ENCODE measurements around the gene PPP1R16B.
A peak's percentile ranks its signal among the peaks of the same experiment; 100 is the strongest.

PPP1R16B gene

GRCh38 chr20:38920411-38920810, 114.9 kb downstream of the PPP1R16B start:
- TF ChIP-seq FOXM1 (IDR thresholded peaks at IDR 0.05; ENCODE audit: borderline replicate concordance) (no peak), FOXA1 (IDR thresholded peaks at IDR 0.05) (no peak), L3MBTL2 (conservative IDR thresholded peaks at IDR 0.05) (no peak), HDGF (IDR thresholded peaks at IDR 0.05; ENCODE audit: borderline replicate concordance) (no peak), ARNT (IDR thresholded peaks at IDR 0.05) (no peak), SP1 (IDR thresholded peaks at IDR 0.05) (no peak), CTBP1 (IDR thresholded peaks at IDR 0.05; ENCODE audit: borderline replicate concordance) (no peak), BHLHE40 (IDR thresholded peaks at IDR 0.05; ENCODE audit: borderline replicate concordance) (no peak), ZNF384 (IDR thresholded peaks at IDR 0.05) (no peak), TARDBP (IDR thresholded peaks at IDR 0.05) (no peak), SUZ12 (IDR thresholded peaks at IDR 0.05) (no peak), LEF1 (IDR thresholded peaks at IDR 0.05; ENCODE audit: borderline replicate concordance) (no peak), FOXK2 (IDR thresholded peaks at IDR 0.05) (no peak), NFRKB (IDR thresholded peaks at IDR 0.05) (no peak), ELF4 (IDR thresholded peaks at IDR 0.05) (no peak)
- TF ChIP-seq, protein P1, sequence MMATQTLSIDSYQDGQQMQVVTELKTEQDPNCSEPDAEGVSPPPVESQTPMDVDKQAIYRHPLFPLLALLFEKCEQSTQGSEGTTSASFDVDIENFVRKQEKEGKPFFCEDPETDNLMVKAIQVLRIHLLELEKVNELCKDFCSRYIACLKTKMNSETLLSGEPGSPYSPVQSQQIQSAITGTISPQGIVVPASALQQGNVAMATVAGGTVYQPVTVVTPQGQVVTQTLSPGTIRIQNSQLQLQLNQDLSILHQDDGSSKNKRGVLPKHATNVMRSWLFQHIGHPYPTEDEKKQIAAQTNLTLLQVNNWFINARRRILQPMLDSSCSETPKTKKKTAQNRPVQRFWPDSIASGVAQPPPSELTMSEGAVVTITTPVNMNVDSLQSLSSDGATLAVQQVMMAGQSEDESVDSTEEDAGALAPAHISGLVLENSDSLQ (IDR thresholded peaks at IDR 0.05), result no peak
- CTCF ChIA-PET, result no interaction called here
- no peak for DNase-seq (ENCODE audit: extremely low spot score)
- POLR2A ChIA-PET, result no interaction called here

- TF ChIP-seq, protein P1 (IDR thresholded peaks at IDR 0.05), result no peak
- TF ChIP-seq SP1 (IDR thresholded peaks at IDR 0.05), result no peak
- no peak for TF ChIP-seq NFRKB (IDR thresholded peaks at IDR 0.05)
- no peak for TF ChIP-seq CTBP1 (IDR thresholded peaks at IDR 0.05; ENCODE audit: borderline replicate concordance)
- TF ChIP-seq L3MBTL2 (conservative IDR thresholded peaks at IDR 0.05), result no peak
- TF ChIP-seq FOXM1 (IDR thresholded peaks at IDR 0.05; ENCODE audit: borderline replicate concordance), result no peak
- TF ChIP-seq BHLHE40 (IDR thresholded peaks at IDR 0.05; ENCODE audit: borderline replicate concordance), result no peak
- no peak for TF ChIP-seq ELF4 (IDR thresholded peaks at IDR 0.05)
- no peak for TF ChIP-seq FOXK2 (IDR thresholded peaks at IDR 0.05)
- no peak for DNase-seq (ENCODE audit: extremely low spot score)
- CTCF ChIA-PET, result no interaction called here
- POLR2A ChIA-PET, result no interaction called here
Observed at GRCh38 chr20:38920851-38921250, 115.4 kb downstream of the PPP1R16B start.

DNA sequence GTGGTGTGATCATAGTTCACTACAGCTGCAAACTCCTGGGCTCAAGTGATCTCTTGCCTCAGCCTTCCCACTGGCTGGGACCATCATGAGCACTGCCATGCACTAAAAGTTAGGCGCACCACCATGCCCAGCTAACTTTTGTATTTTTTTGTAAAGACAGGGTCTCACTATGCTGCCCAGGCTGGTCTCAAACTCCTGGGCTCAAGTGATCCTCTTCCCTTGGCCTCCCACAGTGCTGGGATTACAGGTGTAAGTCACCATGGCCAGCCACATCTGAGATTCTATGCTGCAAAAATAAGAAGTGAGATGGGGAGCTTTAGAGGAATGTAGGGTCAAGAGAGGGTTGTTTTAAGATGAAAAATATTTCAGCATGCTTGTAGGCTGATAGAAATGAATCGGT, 119.2 kb downstream of the PPP1R16B start:
- POLR2A ChIA-PET, result no interaction called here
- no peak for DNase-seq (ENCODE audit: extremely low spot score)
- CTCF ChIA-PET, result no interaction called here
- TF ChIP-seq HDGF (IDR thresholded peaks at IDR 0.05; ENCODE audit: borderline replicate concordance), result no peak
- no peak for TF ChIP-seq BHLHE40 (IDR thresholded peaks at IDR 0.05; ENCODE audit: borderline replicate concordance)
- TF ChIP-seq ELF4 (IDR thresholded peaks at IDR 0.05), result no peak
- no peak for TF ChIP-seq ZNF384 (IDR thresholded peaks at IDR 0.05)
- TF ChIP-seq ARNT (IDR thresholded peaks at IDR 0.05), result no peak
- no peak for TF ChIP-seq SUZ12 (IDR thresholded peaks at IDR 0.05)
- no peak for TF ChIP-seq L3MBTL2 (conservative IDR thresholded peaks at IDR 0.05)
- TF ChIP-seq CTBP1 (IDR thresholded peaks at IDR 0.05; ENCODE audit: borderline replicate concordance), result no peak
- TF ChIP-seq LEF1 (IDR thresholded peaks at IDR 0.05; ENCODE audit: borderline replicate concordance), result no peak
- TF ChIP-seq FOXM1 (IDR thresholded peaks at IDR 0.05; ENCODE audit: borderline replicate concordance), result no peak
- TF ChIP-seq FOXK2 (IDR thresholded peaks at IDR 0.05), result no peak
- no peak for TF ChIP-seq SP1 (IDR thresholded peaks at IDR 0.05)
- TF ChIP-seq TARDBP (IDR thresholded peaks at IDR 0.05), result no peak
- TF ChIP-seq NFRKB (IDR thresholded peaks at IDR 0.05), result no peak
- TF ChIP-seq, protein P1 (IDR thresholded peaks at IDR 0.05), result no peak
- no peak for TF ChIP-seq FOXA1 (IDR thresholded peaks at IDR 0.05)

GRCh38 chr20:38926142-38926933, 120.8 kb downstream of the PPP1R16B start, which contains the start of gene FAM83D:
TSS of gene FAM83D (plus strand) at chr20:38926417. CDS start at chr20:38926443, 26 bp downstream.
- TF ChIP-seq SUZ12 (IDR thresholded peaks at IDR 0.05) (no peak), SP1 (IDR thresholded peaks at IDR 0.05) (no peak), FOXA1 (IDR thresholded peaks at IDR 0.05) (no peak), HDGF (IDR thresholded peaks at IDR 0.05; ENCODE audit: borderline replicate concordance) (no peak), NFRKB (IDR thresholded peaks at IDR 0.05) (no peak), TARDBP (IDR thresholded peaks at IDR 0.05) (no peak), BHLHE40 (IDR thresholded peaks at IDR 0.05; ENCODE audit: borderline replicate concordance) (no peak), ZNF384 (IDR thresholded peaks at IDR 0.05) (no peak), CTBP1 (IDR thresholded peaks at IDR 0.05; ENCODE audit: borderline replicate concordance) (no peak), LEF1 (IDR thresholded peaks at IDR 0.05; ENCODE audit: borderline replicate concordance) (no peak; the same call in 1 of the 2 replicates), FOXM1 (IDR thresholded peaks at IDR 0.05; ENCODE audit: borderline replicate concordance) (peak; percentile 100), FOXK2 (IDR thresholded peaks at IDR 0.05) (no peak), ARNT (IDR thresholded peaks at IDR 0.05) (no peak), L3MBTL2 (conservative IDR thresholded peaks at IDR 0.05) (peak; percentile 74; the same call in 1 of the 2 replicates), ELF4 (IDR thresholded peaks at IDR 0.05) (peak; percentile 65)
- TF ChIP-seq, protein P1 (IDR thresholded peaks at IDR 0.05), result no peak
- CTCF ChIA-PET, result no interaction called here
- DNase-seq (ENCODE audit: extremely low spot score), result peak; percentile 98
- POLR2A ChIA-PET, result no interaction called here
